HEK293 (cell line): ENCODE measurements around the gene NOP10.

ENCODE experiments used
- KLF10 ChIP-seq: fragments of 450-650 bp; IDR thresholded peaks from 2 replicates; pipeline ENCODE4 v1.5.1; 2018; ENCODE audit warnings: missing biosample characterization, mild to moderate bottlenecking, missing genetic modification characterization
- KLF8 ChIP-seq: fragments of 450-650 bp; formaldehyde crosslinking; IDR thresholded peaks from 2 replicates; pipeline ENCODE4 v1.5.1; 2016; ENCODE audit warnings: missing biosample characterization, missing genetic modification characterization
- MEIS1 ChIP-seq: sonication (generic); formaldehyde crosslinking; IDR thresholded peaks from 2 replicates; pipeline ENCODE4 v1.8.1; 2022; ENCODE audit warnings: missing genetic modification reagents, mild to moderate bottlenecking, borderline replicate concordance
- MZF1 ChIP-seq: fragments of 450-650 bp; formaldehyde crosslinking; IDR thresholded peaks from 2 replicates; pipeline ENCODE4 v1.5.1; 2017; ENCODE audit warnings: missing biosample characterization, missing genetic modification characterization, borderline replicate concordance
- PBX3 ChIP-seq: sonication (generic); formaldehyde crosslinking; IDR thresholded peaks from 2 replicates; pipeline ENCODE4 v1.8.1; 2022; ENCODE audit warnings: mild to moderate bottlenecking, moderate library complexity, missing genetic modification reagents
- RBAK ChIP-seq: fragments of 450-650 bp; formaldehyde crosslinking; IDR thresholded peaks from 2 replicates; pipeline ENCODE4 v1.5.1; 2016; ENCODE audit warnings: missing biosample characterization, missing genetic modification characterization
- YY1 ChIP-seq: fragments of 450-650 bp; formaldehyde crosslinking; IDR thresholded peaks from 2 replicates; pipeline ENCODE4 v1.5.1; 2018; ENCODE audit warnings: missing biosample characterization, missing genetic modification characterization
- YY2 ChIP-seq: fragments of 450-650 bp; formaldehyde crosslinking; IDR thresholded peaks from 2 replicates; pipeline ENCODE4 v1.5.1; 2016; ENCODE audit warnings: missing biosample characterization, missing genetic modification characterization
- ZBTB11 ChIP-seq: fragments of 450-650 bp; formaldehyde crosslinking; conservative IDR thresholded peaks from 2 replicates; pipeline ENCODE4 v1.5.1; 2016; ENCODE audit warnings: low read depth, missing biosample characterization, missing genetic modification characterization
- ZBTB48 ChIP-seq: fragments of 450-650 bp; formaldehyde crosslinking; IDR thresholded peaks from 2 replicates; pipeline ENCODE4 v1.5.1; 2016; ENCODE audit warnings: missing biosample characterization, missing genetic modification characterization
- ZBTB8A ChIP-seq: fragments of 450-650 bp; formaldehyde crosslinking; IDR thresholded peaks from 2 replicates; pipeline ENCODE4 v1.5.1; 2016; ENCODE audit warnings: missing biosample characterization, missing genetic modification characterization
- ZFHX2 ChIP-seq: fragments of 450-650 bp; formaldehyde crosslinking; conservative IDR thresholded peaks from 2 replicates; pipeline ENCODE4 v1.5.1; 2016; ENCODE audit warnings: missing biosample characterization, missing genetic modification characterization
- ZNF140 ChIP-seq: fragments of 450-650 bp; formaldehyde crosslinking; IDR thresholded peaks from 2 replicates; pipeline ENCODE4 v1.5.1; 2016; ENCODE audit warnings: missing biosample characterization, missing genetic modification characterization
- ZNF148 ChIP-seq: fragments of 450-650 bp; formaldehyde crosslinking; IDR thresholded peaks from 2 replicates; pipeline ENCODE4 v1.5.0; 2017; ENCODE audit warnings: missing biosample characterization, missing genetic modification characterization, borderline replicate concordance
- ZNF19 ChIP-seq: fragments of 450-650 bp; formaldehyde crosslinking; IDR thresholded peaks from 2 replicates; pipeline ENCODE4; 2016; ENCODE audit warnings: missing biosample characterization, missing genetic modification characterization, low read depth
- ZNF274 ChIP-seq, 2 experiments: fragments of 200-500 bp in 1 of 2; fragments of 450-650 bp in 1 of 2; sonication (Bioruptor generic) in 1 of 2; formaldehyde crosslinking in 1 of 2; IDR thresholded peaks; 2 replicates each; pipeline versions ENCODE4 v1.5.1 to v1.6.1; 2014 to 2016; ENCODE audit warnings: borderline replicate concordance in 1 of 2, inconsistent platforms in 1 of 2, low read length in 1 of 2, missing biosample characterization in 1 of 2, missing genetic modification characterization in 1 of 2
- ZNF394 ChIP-seq: fragments of 450-650 bp; formaldehyde crosslinking; IDR thresholded peaks from 2 replicates; pipeline ENCODE4 v1.5.1; 2016; ENCODE audit warnings: missing biosample characterization, missing genetic modification characterization, mild to moderate bottlenecking, moderate library complexity, borderline replicate concordance
- ZNF416 ChIP-seq: fragments of 450-650 bp; formaldehyde crosslinking; IDR thresholded peaks from 2 replicates; pipeline ENCODE4 v1.5.1; 2016; ENCODE audit warnings: missing biosample characterization, missing genetic modification characterization
- ZNF426 ChIP-seq: fragments of 450-650 bp; formaldehyde crosslinking; IDR thresholded peaks from 2 replicates; pipeline ENCODE4 v1.5.1; 2017; ENCODE audit warnings: missing biosample characterization, missing genetic modification characterization, mild to moderate bottlenecking, inconsistent platforms, moderate library complexity
- ZNF449 ChIP-seq: fragments of 450-650 bp; formaldehyde crosslinking; IDR thresholded peaks from 2 replicates; pipeline ENCODE4 v1.5.1; 2017; ENCODE audit warnings: missing biosample characterization, mild to moderate bottlenecking, missing genetic modification characterization, moderate library complexity
- ZNF473 ChIP-seq: fragments of 450-650 bp; formaldehyde crosslinking; IDR thresholded peaks from 2 replicates; pipeline ENCODE4 v1.5.1; 2017; ENCODE audit warnings: missing biosample characterization, missing genetic modification characterization
- ZNF48 ChIP-seq: fragments of 450-650 bp; formaldehyde crosslinking; IDR thresholded peaks from 2 replicates; pipeline ENCODE4 v1.5.1; 2016; ENCODE audit warnings: missing biosample characterization, missing genetic modification characterization
- ZNF529 ChIP-seq: fragments of 450-650 bp; formaldehyde crosslinking; IDR thresholded peaks from 2 replicates; pipeline ENCODE4 v1.5.1; 2017; ENCODE audit warnings: missing genetic modification characterization, missing biosample characterization; ENCODE audit not compliant: insufficient replicate concordance
- ZNF549 ChIP-seq: fragments of 450-650 bp; IDR thresholded peaks from 2 replicates; pipeline ENCODE4 v1.5.1; 2018; ENCODE audit warnings: missing biosample characterization, missing genetic modification characterization, mild to moderate bottlenecking, inconsistent platforms, moderate library complexity
- ZNF571 ChIP-seq: fragments of 450-650 bp; formaldehyde crosslinking; IDR thresholded peaks from 2 replicates; pipeline ENCODE4 v1.5.0; 2017; ENCODE audit warnings: missing biosample characterization, missing genetic modification characterization
- ZNF585B ChIP-seq: fragments of 450-650 bp; formaldehyde crosslinking; IDR thresholded peaks from 2 replicates; pipeline ENCODE4 v1.5.1; 2016; ENCODE audit warnings: missing biosample characterization, missing genetic modification characterization
- ZNF660 ChIP-seq: fragments of 450-650 bp; IDR thresholded peaks from 2 replicates; pipeline ENCODE4 v1.5.1; 2018; ENCODE audit warnings: missing biosample characterization, mild to moderate bottlenecking, missing genetic modification characterization
- ZNF677 ChIP-seq: fragments of 450-650 bp; IDR thresholded peaks from 2 replicates; pipeline ENCODE4 v1.5.0; 2018; ENCODE audit warnings: missing biosample characterization, mild to moderate bottlenecking, missing genetic modification characterization, moderate library complexity
- ZNF792 ChIP-seq: fragments of 450-650 bp; formaldehyde crosslinking; IDR thresholded peaks from 2 replicates; pipeline ENCODE4 v1.5.1; 2016; ENCODE audit warnings: missing biosample characterization, missing genetic modification characterization
- ZSCAN30 ChIP-seq: fragments of 450-650 bp; IDR thresholded peaks from 2 replicates; pipeline ENCODE4 v1.5.1; 2018; ENCODE audit warnings: missing biosample characterization, mild to moderate bottlenecking, missing genetic modification characterization, moderate library complexity
- ZXDB ChIP-seq: fragments of 450-650 bp; formaldehyde crosslinking; IDR thresholded peaks from 2 replicates; pipeline ENCODE4 v1.5.1; 2016; ENCODE audit warnings: missing biosample characterization, missing genetic modification characterization

NOP10 gene

GRCh38 chr15:34367101-34368081 is 24.5 kb upstream of the NOP10 start, which contains the start of gene LPCAT4 (continued):
- TF ChIP-seq ZNF449 (tag by site-specific recombination) (0 out of 2 replicates have a peak, but pooled peaks have one; percentile 40), ZBTB48 (tag by site-specific recombination) (peak; percentile 79), ZNF48 (no peak), ZNF549 (tag by site-specific recombination) (no peak), KLF10 (peak; percentile 66; the same call in 1 of the 2 replicates), YY1 (tag by site-specific recombination) (peak; percentile 83), MZF1 (no peak), ZXDB (tag by site-specific recombination) (peak; percentile 78), ZBTB8A (peak; percentile 99), ZNF140 (tag by site-specific recombination) (no peak), ZNF473 (no peak), ZNF394 (tag by site-specific recombination) (peak; percentile 59), ZNF585B (no peak), KLF8 (tag by site-specific recombination) (peak; percentile 82), ZSCAN30 (tag by site-specific recombination) (no peak), ZNF19 (no peak), YY2 (tag by site-specific recombination) (peak; percentile 59), ZNF529 (tag by site-specific recombination) (no peak), ZNF660 (tag by site-specific recombination) (no peak), ZFHX2 (tag by site-specific recombination) (peak; percentile 60), ZNF274 (IDR thresholded peaks at IDR 0.05; ENCODE audit: low read length) (no peak), ZNF274 (tag by site-specific recombination; IDR thresholded peaks at IDR 0.05; ENCODE audit: borderline replicate concordance) (no peak), PBX3 (CRISPR knock-in tag) (0 out of 2 replicates have a peak, but pooled peaks have one; percentile 26), ZNF426 (tag by site-specific recombination) (no peak), ZNF148 (tag by site-specific recombination) (no peak), ZNF677 (tag by site-specific recombination) (no peak), MEIS1 (CRISPR knock-in tag) (no peak), ZNF571 (no peak), ZNF792 (tag by site-specific recombination) (no peak), ZBTB11 (tag by site-specific recombination) (peak; percentile 68), ZNF416 (tag by site-specific recombination) (no peak), RBAK (tag by site-specific recombination) (no peak)
